HPDE6-E6E7 (cell line): ENCODE data around the gene ZNF771.

Experiments used
- DNase-seq: peaks from one replicate; pipeline ENCODE4 v3.0.0; 2011; ENCODE audit warnings: missing footprints; ENCODE audit errors: extremely low spot score

ZNF771 gene

GRCh38 chr16:30398661-30399434, 8.6 kb upstream of the ZNF771 start:
- no peak for DNase-seq

- DNase-seq = no peak
Observed at GRCh38 chr16:30399435-30400186, 7.8 kb upstream of the ZNF771 start.

- DNase-seq = no peak
Observed at GRCh38 chr16:30401768-30402425, 5.5 kb upstream of the ZNF771 start.

GRCh38 chr16:30406795-30407101, 658 bp upstream of the ZNF771 start:
- DNase-seq = no peak

- no peak for DNase-seq
Observed at GRCh38 chr16:30407804-30408534, 563 bp downstream of the ZNF771 start.

GRCh38 chr16:30409125-30410060, 2.0 kb downstream of the ZNF771 start:
- peak; percentile 90 for DNase-seq

GRCh38 chr16:30413112-30413806, 5.9 kb downstream of the ZNF771 start:
- DNase-seq = no peak

- DNase-seq = no peak
Observed at GRCh38 chr16:30414159-30414558, 6.8 kb downstream of the ZNF771 start.

GRCh38 chr16:30416047-30416603, 8.7 kb downstream of the ZNF771 start:
- DNase-seq = no peak

- DNase-seq = no peak
Observed at GRCh38 chr16:30416624-30417528, 9.5 kb downstream of the ZNF771 start.

GRCh38 chr16:30417529-30418349, 10.3 kb downstream of the ZNF771 start:
- peak; percentile 87 for DNase-seq

- DNase-seq = no peak
Observed at GRCh38 chr16:30418350-30419181, 11.2 kb downstream of the ZNF771 start.

GRCh38 chr16:30421010-30421409, 13.6 kb downstream of the ZNF771 start:
- no peak for DNase-seq

- no peak for DNase-seq
Observed at GRCh38 chr16:30428055-30428454, 20.6 kb downstream of the ZNF771 start.

GRCh38 chr16:30429418-30429677, 21.9 kb downstream of the ZNF771 start:
- DNase-seq = peak; percentile 31

- peak; percentile 97 for DNase-seq
Observed at GRCh38 chr16:30429678-30430427, 22.4 kb downstream of the ZNF771 start, which contains the start of gene DCTPP1. TSS of gene DCTPP1 (minus strand) at chr16:30430030. CDS start at chr16:30429980, 50 bp downstream.
